Stimulated activated CD4-positive, alpha-beta T cell treated with anti-CD3 and anti-CD28 coated beads, Interleukin-4, amount 100 ng/mL, for 48 hours (primary cell): ENCODE results near the gene PARVG.

ENCODE experiments used
- DNase-seq, 2 donors: peaks; one replicate each; pipeline ENCODE4 v3.0.0-alpha.2; 2020; ENCODE audit warnings: low read depth in 2 of 2

The PARVG gene, protein sequence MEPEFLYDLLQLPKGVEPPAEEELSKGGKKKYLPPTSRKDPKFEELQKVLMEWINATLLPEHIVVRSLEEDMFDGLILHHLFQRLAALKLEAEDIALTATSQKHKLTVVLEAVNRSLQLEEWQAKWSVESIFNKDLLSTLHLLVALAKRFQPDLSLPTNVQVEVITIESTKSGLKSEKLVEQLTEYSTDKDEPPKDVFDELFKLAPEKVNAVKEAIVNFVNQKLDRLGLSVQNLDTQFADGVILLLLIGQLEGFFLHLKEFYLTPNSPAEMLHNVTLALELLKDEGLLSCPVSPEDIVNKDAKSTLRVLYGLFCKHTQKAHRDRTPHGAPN

DNA sequence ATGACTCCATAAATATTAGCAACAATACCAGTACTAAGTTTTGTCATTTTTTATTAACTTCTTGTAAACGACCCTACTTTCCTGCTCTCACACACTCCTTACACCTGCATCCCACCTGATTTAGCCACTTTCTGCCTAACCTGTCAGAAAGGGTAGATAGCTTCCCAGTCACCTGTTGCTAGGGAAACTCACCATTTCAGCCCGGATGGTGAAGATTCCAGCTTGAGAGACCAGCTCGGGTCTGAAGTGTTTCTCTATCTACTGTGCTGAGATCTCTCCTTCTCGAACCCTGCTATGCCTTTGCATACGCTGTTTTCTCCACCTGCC is at the start of gene PARVG:
Gene PARVG (plus strand): TSS at position 220 of the 327 bp plus-strand sequence. CDS start 2,405 bp downstream, outside the sequence.
- DNase-seq: peak; percentile 8 to 18

DNA sequence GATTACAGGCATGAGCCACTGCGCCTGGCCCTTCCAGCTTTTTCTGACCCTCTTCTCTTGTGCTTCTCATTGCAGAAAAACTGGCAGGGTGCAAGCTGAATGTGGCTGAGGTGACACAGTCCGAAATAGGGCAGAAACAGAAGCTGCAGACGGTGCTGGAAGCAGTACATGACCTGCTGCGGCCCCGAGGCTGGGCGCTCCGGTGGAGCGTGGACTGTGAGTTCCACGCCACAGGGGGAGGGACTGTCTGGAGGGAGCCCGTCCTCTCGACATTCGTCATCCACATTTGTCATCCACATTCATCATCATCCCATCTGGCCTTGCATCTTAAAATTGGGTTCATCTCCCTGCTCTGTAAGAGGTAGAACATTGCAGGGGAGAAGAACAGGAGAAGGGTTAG is 49.3 kb upstream of the PARVG start:
- DNase-seq: no peak

DNA sequence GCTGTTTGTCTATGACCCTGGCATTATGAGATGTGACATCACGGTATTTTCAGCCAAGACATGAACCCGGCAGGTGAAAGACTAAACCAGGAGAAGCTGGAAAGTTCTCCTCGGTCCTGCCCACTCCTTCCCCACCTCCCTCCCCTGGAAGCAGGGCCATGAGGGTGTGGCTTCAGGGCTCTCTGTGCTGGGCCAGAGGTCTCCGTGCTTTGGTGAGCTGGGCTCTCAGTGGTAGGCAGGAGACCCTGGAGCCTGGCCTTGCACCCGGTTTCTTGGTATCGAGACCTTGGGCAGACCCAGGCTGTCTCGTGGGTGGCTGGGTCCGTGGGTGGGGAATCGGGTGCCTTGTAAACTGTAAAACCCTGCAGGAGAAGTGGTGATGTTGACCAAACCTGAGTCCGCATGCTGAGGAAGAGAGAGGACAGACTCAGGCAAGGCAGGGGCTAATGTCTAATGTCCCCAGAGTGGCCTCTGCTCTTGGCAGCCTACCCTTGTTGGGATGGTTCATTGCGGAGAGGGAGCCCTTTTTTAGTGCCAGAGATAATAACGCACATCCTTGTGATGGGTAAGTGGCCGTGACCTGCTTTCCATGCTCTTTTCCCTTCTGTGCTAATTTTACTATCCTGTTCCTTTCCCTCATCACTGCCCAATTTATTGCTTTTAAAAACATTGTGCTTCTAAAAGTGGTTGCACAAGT is 48.6 kb upstream of the PARVG start:
- no peak for DNase-seq

DNA sequence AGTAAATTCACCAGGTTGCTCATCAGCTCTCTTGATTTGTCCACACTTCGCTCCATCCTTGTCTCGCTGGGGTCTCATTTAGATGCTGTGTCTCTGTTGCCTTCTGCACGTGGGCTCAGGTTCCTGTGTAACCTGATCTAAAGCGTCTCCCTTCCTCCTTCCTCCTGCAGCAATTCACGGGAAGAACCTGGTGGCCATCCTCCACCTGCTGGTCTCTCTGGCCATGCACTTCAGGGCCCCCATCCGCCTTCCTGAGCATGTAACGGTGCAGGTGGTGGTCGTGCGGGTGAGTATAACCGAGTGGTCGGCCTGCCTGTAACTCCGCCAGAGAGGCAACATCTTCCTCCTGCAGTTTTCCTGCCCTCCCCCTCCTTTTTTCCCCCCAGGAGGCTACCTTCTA is 48.0 kb upstream of the PARVG start:
- no peak for DNase-seq

DNA sequence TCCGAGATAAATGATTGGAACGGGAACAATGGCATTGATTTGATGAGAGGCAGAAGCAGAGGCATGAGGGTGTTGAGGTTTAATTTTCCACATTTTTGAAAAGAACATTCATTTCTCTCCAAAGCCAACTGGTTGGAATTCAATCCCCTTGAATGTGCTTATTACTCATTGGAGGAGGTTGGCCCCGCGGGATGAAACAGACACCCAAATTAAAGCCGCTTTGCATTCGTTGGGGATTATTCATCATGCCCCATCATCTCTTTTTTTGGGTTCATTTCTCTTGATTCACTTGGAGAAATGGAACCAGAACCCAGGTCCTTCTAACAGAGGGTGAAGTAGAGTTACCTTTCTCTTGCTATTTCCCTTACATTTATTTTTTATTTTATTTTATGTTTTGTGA is 47.6 kb upstream of the PARVG start:
- DNase-seq: no peak

DNA sequence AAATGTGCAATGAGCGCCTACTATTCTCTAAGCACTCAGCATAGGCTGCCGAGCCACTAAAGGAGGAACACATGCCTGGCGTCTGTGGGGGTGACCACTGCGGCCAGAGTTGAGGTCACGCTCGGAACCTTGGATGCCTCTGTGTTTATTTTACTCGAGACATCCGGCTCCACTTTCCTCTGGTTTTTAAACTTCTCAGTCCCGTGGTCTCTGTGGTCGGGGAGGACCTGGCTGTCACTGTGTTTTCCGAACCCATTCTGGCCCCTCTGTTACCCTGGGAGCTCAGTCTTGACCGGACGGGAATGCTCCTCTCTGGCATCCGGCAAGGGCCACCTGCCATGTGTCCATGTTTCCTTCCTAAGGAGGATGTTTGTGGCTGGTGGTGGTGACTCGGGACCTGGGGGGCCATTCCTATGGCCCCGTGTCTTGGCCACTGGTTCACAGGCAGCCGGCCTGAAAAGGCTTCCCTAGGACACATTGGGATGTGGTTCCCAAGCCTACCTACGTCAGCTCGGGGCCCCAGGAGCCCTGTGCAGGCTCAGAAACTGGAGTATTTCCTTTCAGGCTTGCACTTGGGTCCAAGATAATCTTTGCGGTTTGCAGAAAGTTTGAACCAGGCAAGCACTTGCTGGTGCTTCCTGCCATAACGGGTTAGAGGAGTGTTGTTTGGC is 46.7 kb upstream of the PARVG start:
- no peak for DNase-seq

DNA sequence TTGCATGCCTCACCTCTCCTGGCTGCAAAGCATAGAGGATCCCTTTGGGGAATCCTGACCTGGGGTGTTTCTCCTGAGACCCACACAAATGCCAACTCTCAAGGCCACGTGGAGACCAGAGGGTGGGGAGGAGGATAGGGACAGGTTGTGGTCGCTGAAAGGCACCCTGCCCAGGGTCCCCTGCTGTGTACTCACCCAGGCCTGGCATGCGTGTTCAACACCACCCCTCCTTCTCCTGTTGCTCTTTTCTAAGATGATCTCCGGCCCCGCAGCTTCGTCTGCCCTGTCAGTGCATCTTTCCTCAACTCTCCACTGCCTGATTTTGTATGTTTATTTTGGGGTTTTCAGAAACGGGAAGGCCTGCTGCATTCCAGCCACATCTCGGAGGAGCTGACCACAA is 44.6 kb upstream of the PARVG start:
- DNase-seq: no peak

DNA sequence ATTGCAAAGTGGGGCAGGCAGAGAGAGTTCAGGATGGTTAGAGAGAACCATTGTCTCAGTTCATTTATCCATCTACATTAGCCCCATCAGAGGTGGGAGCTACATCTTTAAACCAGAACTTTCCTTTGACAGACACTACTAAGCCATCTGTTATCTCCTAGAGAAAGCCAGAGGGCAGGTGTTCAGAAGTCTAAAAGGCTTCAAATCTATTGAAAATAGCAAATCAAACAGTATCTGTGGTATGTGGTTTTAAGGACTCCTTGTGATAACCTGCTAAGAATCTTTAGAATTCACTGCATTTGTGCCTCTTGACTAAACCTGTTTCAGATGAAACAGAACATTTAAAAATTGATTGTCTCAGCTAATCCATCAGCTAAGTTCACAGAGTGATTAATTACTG is 43.9 kb upstream of the PARVG start:
- no peak for DNase-seq

DNA sequence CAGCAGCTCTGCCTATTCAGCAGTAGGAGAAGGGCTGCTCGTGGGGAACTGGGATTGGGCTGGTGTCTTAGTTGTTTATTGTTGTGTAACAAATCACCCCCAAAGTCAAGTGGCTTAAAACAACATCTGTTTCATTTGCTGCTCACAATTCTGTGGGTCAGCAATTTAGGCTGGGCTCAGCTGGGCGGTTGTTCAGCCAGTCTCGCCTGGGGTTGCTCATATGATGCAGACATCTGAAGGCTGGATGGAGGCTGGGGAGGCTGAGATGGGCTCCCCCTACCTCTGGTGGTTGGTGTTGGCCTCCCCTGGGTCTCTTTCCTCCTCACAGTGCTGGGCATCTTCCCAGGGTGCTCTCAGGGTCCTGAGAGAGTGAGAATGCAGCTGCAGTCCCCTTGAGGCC is 43.3 kb upstream of the PARVG start:
- no peak for DNase-seq

DNA sequence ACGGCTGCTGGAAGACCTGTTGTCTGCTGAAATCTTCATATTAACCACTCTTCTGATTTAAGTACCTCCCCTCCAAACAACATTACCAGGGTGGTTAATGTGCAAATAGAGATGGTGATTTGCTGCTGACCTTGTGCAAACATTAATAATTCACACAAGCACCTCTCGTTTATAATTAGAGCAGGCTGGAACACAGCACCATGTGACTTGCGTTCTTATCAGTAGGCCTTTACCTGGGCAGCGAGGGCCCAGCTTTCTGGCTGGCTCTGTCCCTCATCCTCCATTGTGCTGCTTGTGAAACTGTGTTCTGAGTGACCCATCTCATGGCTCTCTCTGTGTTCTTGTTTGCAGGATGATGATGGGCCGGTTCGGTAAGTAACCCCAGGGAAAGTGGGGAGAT is 41.0 kb upstream of the PARVG start:
- no peak for DNase-seq

DNA sequence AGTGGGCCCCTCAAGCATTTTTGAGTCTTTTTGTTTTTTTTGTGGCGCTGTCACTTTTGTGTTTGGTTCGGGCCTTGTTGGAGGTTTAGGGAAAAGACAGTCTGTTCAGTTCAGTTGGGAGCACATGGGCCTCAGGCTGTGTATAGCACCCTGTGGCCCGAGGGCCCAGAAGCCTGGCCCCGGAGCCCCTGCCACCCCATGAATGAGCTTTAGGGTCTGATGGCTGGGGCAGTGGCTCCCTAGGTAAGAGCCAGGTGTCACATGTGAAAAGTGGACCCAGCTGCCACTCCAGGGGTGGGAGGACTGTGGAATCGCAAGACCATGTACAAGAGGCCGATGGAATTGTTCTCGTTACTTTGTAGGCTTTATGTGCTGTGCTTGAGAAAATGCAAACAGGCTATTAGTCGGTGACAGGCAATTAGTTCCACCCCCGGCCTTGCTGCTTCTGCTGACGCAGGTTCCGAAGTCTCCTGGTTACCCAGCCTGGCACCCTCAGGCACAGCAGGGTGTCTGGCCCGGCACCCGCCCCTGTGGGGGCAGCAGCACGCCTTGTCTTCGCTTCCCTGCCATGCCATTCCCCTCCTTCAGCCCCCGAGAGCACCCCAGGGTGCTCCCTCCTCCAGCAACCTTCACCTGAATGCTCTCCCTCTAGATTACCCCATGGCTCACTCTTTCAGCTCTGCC is 38.2 kb upstream of the PARVG start:
- DNase-seq: no peak

DNA sequence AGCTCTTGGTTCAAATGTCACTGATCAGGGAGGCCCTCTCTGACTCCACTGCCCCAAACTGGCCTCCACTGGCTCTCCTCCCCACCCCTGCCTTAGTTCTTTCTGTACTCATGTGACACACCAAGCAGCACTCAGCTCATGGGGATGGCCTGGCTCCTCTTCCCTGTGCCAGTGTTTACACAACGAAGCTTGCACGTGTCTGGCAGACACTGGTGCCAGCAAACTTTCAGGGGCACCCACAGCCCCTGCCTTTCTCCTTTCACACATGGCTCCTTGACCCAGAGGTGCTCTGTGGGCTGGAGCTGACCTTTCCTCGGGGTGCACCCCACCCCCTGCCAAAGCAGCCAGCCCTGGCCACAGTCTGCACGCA is 37.6 kb upstream of the PARVG start:
- no peak for DNase-seq

DNA sequence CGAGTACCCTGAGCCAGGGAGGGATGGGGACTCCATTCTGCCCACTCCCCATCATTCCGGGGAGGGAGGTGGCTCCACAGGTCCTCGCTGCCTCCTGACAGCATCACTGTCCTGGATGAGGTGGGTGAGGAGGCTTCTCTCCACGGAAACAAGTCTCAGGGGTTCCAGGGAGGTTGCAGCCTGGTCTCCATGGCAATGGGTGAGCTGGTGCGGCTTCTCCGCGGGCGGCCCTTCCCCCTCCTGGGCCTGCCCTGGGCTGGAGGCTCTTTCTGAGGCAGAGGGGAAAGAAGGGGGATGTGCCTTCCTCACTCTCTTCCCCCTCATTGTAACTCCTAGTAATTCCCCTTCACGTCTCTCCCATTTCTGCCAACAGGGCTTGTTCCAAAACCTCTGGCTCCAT is 37.1 kb upstream of the PARVG start:
- no peak for DNase-seq

DNA sequence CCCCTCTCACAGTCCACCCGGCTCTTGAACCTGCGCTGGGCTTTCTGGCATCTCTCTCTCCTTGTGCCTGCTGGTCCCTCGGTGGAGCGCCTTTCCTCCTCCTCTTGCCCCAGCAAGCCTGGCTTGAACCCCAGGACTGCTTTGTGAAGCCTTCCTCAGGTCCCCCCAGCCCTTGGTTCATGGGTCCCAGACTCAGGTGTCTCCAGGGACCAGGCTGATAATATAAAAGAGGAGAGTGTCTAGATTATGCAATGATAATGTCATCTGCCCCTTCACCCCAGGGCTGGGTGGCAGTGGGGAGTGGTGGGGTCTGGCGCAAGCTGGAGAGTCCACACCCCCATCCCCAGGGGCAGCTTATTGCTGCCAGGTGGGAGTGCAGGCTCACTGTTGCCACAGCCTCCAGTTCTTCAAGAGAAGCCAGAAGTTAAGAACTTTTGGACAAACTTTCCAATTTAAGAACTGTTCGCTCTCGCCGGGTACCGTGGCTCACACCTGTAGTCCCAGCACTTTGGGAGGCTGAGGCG is 36.6 kb upstream of the PARVG start:
- DNase-seq: no peak

DNA sequence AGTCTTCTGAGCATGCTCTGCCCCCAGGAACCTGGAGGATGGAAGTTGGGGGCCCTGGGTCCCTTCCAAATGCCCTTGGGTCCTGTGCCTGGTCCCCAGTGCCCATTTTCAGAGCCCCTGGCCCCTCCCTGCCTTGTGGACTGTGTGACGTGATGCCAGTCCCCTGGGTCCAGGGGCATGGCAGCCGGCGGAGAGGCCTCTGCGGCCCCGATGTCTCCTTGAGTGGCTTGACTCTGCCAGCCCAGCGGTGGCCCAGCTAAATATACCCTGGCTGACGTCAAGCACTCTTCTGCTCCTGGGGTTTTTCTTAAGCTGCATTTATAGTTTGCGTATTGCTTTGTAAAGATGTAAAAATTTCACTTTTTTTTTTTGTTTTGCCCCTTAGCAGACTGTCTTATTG is 35.2 kb upstream of the PARVG start:
- no peak for DNase-seq

DNA sequence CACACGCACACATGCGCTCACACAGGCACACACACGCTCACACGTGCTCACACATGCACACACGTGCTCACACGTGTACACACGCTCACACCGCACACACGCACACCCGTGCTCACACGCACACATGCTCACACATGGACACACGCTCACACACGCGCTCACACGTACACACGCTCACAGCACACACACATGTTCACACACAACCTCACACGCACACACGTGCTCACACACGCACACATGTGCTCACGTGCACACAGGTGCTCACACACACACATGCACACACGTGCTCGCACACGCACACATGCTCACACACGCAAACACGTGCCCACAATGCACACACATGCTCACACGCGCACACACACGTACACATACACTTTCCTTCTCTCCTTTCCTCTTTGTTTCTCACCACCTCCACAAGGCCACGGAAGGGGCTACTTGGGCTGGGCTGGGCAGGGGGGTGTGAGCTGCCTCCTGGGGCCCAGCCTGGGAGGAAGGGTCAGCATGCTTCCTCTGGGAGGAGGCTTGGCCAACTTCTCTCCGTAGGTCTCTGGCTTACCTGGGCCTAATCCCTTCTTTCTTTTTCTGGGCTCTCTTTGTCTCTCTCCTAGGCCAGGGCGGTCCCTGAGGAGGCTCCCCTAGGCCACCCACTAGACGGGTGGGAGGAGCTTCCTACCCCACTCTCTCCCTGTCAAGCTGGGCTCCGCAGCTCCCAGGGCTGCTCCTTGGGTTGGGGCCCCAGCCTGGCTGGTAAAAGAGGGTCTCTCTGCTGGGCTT is 34.5 kb upstream of the PARVG start:
- DNase-seq: no peak

DNA sequence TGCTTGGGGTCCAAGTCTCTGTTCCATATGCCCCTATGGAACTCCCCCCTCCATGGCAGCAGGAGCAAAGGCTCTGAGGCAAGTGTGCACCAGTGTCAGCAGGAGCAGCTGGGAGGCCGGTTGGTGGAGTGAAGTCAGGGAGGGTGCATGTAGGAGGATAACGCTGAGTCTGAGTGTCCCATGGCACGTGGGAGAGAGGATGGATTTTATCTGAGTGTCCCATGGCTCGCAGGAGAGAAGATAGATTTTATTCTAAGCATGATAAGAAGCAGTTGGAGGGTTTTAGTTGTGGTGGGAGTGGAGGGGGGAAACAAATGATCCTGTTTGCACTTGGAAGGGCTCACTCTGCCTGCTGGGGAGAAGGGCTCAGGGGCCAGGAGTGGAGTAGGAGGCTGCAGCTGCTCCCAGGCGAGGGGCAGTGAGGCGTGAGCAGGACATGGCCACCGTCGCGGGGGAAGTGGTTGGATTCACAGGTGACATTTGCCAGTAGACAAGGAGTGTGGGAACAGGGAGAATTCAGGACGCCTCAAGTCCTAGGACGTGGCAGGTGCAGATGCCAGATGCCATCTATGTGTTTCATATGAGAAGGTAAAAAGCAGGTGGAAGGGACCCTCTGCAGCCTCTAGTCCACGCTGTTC is 33.6 kb upstream of the PARVG start:
- DNase-seq: no peak

DNA sequence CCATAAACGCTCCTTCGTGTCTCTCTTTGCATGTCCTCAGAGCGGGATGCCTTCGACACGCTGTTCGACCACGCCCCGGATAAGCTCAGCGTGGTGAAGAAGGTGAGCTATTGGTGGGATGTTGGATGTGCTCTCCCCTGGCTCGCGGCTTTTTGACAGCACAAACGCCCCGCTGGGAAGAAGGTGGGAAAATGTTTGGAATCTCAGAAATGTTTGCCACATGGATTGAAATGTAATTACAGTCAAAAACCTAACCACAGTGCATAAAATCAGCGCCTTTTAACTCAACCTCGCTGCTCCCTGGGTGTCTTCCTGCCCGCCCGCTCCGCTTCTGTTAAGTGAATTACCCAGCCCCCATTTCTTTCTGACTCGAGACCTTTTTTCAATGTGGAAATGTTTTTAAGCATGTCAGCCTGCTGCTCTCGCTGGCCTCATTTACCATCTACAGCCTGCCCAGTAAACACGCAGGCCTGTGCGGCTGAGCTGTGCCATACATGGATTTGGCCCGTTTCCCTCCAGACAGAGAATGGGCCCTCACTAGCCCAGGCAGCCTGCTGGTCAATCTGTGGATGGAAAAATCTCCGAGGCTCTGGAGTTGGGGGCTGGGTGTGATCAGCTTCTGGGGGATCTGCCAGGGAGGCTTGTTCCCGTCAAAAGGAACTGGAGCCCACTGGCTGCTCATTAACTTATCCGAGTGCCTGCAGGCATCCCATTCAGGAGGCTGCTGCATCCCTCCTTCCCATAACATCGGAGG is 32.7 kb upstream of the PARVG start:
- no peak for DNase-seq

DNA sequence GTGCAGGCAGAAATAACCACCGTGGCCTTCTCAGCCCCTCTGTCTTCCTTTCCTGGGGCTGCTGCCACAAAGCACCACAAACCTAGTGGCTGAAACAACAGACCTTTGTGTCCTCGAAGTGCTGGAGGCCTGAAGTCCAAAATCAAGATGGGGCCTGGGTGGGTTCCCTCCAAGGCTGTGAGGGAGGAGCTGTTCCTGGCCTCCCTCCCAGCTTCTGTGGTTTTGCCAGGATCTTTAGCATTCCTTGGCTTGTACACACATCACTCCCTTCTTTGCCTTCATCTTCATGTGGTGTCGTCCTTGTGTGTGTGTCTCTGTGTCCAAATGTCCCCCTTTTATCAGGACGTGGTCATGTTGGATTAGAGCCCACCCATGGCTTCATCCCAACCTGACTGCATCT is 29.0 kb upstream of the PARVG start:
- DNase-seq: no peak

DNA sequence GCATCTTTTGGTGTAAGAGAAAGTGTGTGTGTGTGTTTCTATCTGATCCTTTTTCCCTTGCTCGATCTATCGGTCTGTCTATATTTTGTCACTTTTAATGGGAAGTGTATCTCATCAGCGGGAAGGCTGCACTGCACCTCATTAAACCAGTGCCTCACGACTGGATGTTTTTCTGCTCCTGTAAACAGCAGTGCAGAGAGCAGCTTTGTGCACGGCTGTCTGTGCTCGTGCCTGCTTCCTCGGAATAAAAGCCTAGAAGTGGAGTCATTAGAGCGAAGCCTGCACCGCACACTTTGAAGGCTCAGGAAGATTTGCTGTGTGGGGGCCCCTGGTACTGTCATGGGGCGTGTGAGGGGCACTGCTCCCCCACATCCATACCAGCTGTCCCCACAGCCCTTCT is 27.0 kb upstream of the PARVG start:
- DNase-seq: no peak
